ENCODE measurements around the gene RPL6. TPM values are rescaled to one million over a fixed set of nuclear protein-coding genes. Genes with fewer than 3 reads are reported as not detected.

RPL6 gene
- total RNA-seq, 3 donors from 2014 or later, result 1,571 to 1,840 (median 1,826) TPM

DNA sequence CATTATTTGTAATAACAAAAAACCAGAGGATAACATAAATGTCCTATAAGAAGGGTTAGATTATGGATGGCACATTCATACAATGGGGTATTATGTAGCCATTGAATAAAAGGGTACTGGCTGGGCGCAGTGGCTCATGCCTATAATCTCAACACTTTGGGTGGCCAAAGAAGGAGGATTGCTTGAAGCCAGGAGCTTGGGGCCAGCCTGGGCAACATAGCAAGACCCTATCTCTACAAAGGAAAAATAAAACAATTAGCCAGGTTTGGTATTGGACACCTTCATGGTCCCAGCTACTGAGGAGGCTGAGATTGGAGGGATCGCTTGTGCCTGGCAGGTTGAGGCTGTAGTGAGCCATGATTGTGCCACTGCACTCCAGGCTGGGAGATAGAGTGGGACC is 24.1 kb upstream of the RPL6 start:
- TF ChIP-seq POLR2AphosphoS5 (IDR thresholded peaks at IDR 0.05) (no peak), POLR2A (IDR thresholded peaks at IDR 0.05) (no peak)
- TF ChIP-seq, protein P1, sequence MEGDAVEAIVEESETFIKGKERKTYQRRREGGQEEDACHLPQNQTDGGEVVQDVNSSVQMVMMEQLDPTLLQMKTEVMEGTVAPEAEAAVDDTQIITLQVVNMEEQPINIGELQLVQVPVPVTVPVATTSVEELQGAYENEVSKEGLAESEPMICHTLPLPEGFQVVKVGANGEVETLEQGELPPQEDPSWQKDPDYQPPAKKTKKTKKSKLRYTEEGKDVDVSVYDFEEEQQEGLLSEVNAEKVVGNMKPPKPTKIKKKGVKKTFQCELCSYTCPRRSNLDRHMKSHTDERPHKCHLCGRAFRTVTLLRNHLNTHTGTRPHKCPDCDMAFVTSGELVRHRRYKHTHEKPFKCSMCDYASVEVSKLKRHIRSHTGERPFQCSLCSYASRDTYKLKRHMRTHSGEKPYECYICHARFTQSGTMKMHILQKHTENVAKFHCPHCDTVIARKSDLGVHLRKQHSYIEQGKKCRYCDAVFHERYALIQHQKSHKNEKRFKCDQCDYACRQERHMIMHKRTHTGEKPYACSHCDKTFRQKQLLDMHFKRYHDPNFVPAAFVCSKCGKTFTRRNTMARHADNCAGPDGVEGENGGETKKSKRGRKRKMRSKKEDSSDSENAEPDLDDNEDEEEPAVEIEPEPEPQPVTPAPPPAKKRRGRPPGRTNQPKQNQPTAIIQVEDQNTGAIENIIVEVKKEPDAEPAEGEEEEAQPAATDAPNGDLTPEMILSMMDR (IDR thresholded peaks at IDR 0.05), result no peak
- H3K4me1 ChIP-seq, result no peaks in the 10 kb centered on the region
- no peaks in the 10 kb centered on the region for H3K9me3 ChIP-seq
- no peak overlapping the region for H3K27ac ChIP-seq
- no peaks in the 10 kb centered on the region for H3K27me3 ChIP-seq
- no peaks in the 10 kb centered on the region for H3K36me3 ChIP-seq
- no peak overlapping the region for H3K4me3 ChIP-seq
- intact Hi-C loops (cut with DNase I; ENCODE audit: low total_unique reads), result no loop called here
- no peak for DNase-seq (ENCODE audit: low spot score in 2 of 2)

DNA sequence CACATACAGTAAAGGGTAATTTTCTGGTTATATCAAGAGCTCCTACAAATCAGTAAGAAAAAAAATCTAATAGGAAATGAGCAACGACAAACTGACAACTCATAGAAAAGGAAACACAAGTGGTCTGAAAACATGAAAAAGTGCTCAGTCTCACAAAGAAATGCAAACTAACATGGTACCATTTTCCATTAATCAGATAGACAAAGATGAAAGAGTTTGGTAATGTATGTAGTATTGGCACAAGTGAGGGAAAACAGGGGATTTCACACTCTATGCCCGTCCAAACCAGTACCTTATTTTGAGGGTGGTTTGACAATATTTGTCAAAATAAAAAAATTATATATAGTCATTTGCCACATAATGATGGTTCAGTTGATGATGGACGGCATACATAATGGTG is 22.6 kb upstream of the RPL6 start:
- Histone ChIP-seq H3K9me3 (no peaks in the 10 kb centered on the region), H3K27me3 (no peaks in the 10 kb centered on the region), H3K36me3 (no peaks in the 10 kb centered on the region), H3K4me3 (no peak overlapping the region), H3K4me1 (no peaks in the 10 kb centered on the region), H3K27ac (no peak overlapping the region)
- DNase-seq (ENCODE audit: low spot score in 2 of 2), result no peak
- TF ChIP-seq, protein P1 (IDR thresholded peaks at IDR 0.05), result no peak
- no peak for TF ChIP-seq POLR2A (IDR thresholded peaks at IDR 0.05)
- no peak for TF ChIP-seq POLR2AphosphoS5 (IDR thresholded peaks at IDR 0.05)
- intact Hi-C loops (cut with DNase I; ENCODE audit: low total_unique reads), result no loop called here

DNA sequence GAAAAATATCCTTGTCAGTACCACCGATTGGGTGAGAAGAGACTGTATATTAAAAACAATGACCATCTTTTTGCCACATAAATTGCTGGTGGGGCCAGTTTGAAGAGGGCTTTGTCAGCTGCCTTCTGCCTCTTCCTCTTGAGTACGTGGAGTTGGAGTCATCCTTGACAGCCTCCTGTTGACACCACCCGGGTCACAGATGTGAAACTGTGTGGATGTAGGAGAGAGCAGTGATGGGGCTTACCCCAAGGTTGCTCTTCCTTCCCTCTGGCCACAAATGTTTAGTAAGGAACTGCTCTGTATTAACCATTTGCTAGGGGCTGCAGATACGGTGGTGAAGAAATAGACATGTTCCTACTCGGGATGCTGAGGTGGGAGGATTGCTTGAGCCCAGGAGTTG is 21.5 kb upstream of the RPL6 start:
- H3K27ac ChIP-seq, result no peak overlapping the region
- H3K4me1 ChIP-seq, result no peaks in the 10 kb centered on the region
- TF ChIP-seq POLR2A (IDR thresholded peaks at IDR 0.05) (no peak), POLR2AphosphoS5 (IDR thresholded peaks at IDR 0.05) (no peak)
- TF ChIP-seq, protein P1 (IDR thresholded peaks at IDR 0.05), result no peak
- H3K4me3 ChIP-seq, result no peak overlapping the region
- H3K27me3 ChIP-seq, result no peaks in the 10 kb centered on the region
- intact Hi-C loops (cut with DNase I; ENCODE audit: low total_unique reads), result no loop called here
- H3K36me3 ChIP-seq, result no peaks in the 10 kb centered on the region
- DNase-seq (ENCODE audit: low spot score in 2 of 2), result no peak
- no peaks in the 10 kb centered on the region for H3K9me3 ChIP-seq

DNA sequence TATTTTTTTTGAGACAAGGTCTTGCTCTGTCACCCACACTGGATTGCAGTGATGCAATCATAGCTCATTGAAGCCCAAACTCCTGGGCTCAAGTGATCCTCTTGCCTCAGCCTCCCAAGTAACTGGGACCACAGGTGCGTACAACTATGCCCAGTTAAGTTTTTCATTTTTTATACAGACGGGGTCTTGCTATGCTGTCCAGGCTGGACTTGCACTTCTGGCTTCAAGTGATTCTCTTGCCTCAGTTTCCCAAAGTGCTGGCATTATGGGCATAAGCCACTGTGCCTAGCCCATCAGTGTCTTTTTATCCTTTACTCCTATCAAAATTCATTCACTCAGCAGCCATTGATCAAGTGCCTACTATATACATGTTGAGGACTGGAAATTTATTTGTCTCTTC is 18.4 kb upstream of the RPL6 start:
- Histone ChIP-seq H3K27ac (no peak overlapping the region), H3K4me3 (no peak overlapping the region), H3K4me1 (no peaks in the 10 kb centered on the region), H3K9me3 (no peaks in the 10 kb centered on the region), H3K36me3 (no peaks in the 10 kb centered on the region), H3K27me3 (no peaks in the 10 kb centered on the region)
- no peak for DNase-seq (ENCODE audit: low spot score in 2 of 2)
- TF ChIP-seq, protein P1 (IDR thresholded peaks at IDR 0.05), result no peak
- no peak for TF ChIP-seq POLR2A (IDR thresholded peaks at IDR 0.05)
- no peak for TF ChIP-seq POLR2AphosphoS5 (IDR thresholded peaks at IDR 0.05)
- intact Hi-C loops (cut with DNase I; ENCODE audit: low total_unique reads), result no loop called here

DNA sequence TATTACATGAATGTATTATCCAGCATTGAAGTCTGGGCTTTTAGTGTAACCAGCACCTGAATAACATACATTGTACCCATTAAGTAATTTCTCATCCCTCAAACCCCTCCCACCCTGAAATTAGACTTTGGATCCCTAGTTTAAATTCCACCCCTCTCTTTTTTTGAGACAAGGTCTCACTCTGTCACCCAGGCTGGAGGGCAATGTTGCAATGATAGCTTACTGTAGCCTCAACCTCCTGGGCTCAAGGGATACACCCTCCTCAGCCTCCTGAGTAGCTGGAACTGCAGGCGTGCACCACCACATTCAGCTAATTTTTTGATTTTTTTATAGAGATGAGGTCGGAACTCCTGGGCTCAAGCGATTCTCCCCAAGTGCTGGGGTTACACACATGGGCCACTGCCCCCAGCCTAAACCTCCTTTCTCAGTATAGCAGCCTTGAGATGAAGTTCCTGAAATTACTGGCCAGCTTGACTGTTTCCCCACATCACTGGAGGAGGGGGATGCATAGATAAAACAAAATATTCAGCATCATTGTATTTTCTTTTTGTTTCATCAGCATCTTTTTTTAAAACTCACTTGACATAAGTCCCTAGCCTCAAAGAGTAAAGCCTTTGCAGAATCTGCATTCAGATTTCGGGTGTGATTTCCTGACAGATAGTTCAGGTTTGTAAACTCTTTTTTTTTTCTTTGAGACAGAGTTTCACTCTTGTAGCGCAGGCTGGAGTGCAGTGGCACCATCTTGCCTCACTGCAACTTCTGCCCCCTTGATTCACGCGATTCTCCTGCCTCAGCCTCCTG is 16.4 kb upstream of the RPL6 start:
- H3K4me1 ChIP-seq, result no peaks in the 10 kb centered on the region
- no peaks in the 10 kb centered on the region for H3K36me3 ChIP-seq
- TF ChIP-seq POLR2AphosphoS5 (IDR thresholded peaks at IDR 0.05) (no peak), POLR2A (IDR thresholded peaks at IDR 0.05) (no peak)
- TF ChIP-seq, protein P1 (IDR thresholded peaks at IDR 0.05), result no peak
- intact Hi-C loops (cut with DNase I; ENCODE audit: low total_unique reads), result no loop called here
- H3K27ac ChIP-seq, result no peak overlapping the region
- no peaks in the 10 kb centered on the region for H3K9me3 ChIP-seq
- H3K4me3 ChIP-seq, result no peak overlapping the region
- no peak for DNase-seq (ENCODE audit: low spot score in 2 of 2)
- H3K27me3 ChIP-seq, result no peaks in the 10 kb centered on the region
